HUDEP-2 (cell line): Measurements from ENCODE around the gene SLC30A7.
A peak's percentile ranks its signal among the peaks of the same experiment; 100 is the strongest.
"Not testable (repeated sequence)": the region's sequence is repeated elsewhere in the genome, so short reads cannot be mapped to it uniquely, and the experiment has no call there.

Source experiments
- DNase-seq, 76 experiments: peaks; one replicate each; lab custom pipeline; 2025; ENCODE audit not compliant: unreplicated experiment in 76 of 76; lab: John Stamatoyannopoulos, UW

The SLC30A7 gene

DNA sequence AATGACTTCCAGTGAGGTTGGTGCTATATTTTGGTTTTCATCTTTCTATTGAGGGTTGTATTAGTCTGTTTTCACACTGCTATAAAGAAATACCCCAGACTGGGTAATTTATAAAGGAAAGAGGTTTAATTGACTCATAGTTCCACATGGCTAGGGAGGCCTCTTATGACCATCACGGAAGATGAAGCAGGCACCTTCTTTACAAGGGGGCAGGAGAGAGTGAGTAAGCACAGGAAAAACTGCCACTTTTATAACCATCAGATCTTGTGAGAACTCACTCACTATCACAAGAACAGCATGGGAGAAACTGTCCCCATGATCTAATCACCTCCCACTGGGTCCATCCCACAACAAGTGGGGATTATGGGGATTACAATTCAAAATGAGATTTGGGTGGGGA, 6.9 kb upstream of the SLC30A7 start:
- not testable (repeated sequence) for DNase-seq

DNA sequence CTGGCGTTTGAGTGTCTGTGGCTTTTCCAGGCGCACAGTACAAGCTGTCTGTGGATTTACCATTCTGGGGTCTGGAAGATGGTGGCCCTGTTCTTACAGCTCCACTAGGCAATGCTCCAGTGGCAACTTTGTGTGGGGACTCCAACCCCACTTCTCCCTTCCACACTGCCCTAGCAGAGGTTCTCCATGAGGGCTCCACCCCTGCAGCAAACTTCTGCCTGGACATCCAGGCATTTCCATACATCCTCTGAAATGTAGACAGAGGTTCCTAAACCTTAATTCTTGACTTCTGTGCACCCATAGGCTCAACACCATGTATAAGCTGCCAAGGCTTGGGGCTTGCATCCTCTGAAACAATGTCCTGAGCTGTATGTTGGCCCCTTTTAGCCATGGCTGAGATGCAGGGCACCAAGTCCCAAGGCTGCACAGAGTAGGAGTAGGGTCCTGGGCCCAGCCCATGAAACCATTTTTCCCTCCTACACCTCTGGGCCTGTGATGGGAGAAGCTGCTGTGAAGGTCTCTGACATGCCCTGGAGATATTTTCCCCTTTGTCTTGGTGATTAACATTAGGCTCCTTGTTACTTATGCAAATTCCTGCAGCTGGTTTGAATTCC, 5.9 kb upstream of the SLC30A7 start:
- DNase-seq: not testable (repeated sequence)

DNA sequence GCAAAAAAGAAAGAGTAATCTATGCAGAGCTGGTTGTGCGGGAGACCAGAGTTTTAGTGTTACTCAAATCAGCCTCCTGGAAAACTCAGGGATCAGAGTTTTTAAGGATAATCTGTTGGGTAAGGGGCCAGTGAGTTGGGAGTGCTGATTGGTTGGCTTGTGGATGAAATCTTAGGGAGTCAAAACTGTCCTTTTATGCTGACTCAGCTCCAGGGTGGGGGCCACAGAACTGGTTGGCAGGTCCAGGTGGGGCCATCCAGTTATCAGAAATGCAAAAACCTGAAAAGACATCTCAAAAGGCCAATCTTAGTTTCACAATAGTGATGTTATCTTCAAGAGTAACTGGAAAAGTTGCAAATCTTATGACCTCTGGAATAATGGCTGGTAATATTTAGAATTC, 4.5 kb upstream of the SLC30A7 start:
- DNase-seq: no peak

DNA sequence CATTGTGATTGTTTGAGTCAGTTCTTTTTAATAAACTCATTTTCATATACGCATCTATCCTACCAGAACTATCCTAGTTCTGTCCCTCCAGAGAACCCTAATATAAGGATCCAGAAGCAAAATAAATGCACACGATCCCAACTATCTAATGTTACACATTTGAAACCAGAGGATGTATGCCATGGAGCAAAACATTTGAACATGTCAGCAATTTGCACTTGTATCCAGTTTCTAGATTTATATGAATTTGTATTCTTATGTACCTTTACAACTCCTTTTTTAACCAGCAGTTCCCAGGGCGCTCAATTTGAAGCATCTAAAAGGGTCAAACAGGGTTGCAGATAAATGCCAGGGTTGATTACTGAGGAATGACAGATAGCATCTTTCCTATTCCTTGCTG, 3.3 kb upstream of the SLC30A7 start:
- DNase-seq: no peak

DNA sequence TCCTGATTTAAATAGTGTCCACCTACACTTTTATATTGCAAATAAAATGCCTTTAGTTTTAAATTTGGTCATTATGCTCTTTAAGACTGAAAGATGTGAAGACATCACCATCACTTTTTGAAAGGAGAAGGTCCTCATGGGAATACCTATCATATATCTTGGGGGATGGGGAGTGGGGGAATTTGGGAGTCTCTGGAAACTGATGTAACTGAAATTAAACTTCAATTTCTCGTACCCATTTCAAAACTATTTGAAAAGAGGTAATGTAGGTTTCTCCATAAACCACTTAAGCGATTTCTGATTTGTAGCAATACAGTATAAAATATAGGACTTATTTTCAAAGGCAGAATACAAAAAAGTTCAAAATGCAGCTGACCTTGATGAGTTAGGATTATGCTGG, 2.2 kb upstream of the SLC30A7 start:
- DNase-seq: no peak

DNA sequence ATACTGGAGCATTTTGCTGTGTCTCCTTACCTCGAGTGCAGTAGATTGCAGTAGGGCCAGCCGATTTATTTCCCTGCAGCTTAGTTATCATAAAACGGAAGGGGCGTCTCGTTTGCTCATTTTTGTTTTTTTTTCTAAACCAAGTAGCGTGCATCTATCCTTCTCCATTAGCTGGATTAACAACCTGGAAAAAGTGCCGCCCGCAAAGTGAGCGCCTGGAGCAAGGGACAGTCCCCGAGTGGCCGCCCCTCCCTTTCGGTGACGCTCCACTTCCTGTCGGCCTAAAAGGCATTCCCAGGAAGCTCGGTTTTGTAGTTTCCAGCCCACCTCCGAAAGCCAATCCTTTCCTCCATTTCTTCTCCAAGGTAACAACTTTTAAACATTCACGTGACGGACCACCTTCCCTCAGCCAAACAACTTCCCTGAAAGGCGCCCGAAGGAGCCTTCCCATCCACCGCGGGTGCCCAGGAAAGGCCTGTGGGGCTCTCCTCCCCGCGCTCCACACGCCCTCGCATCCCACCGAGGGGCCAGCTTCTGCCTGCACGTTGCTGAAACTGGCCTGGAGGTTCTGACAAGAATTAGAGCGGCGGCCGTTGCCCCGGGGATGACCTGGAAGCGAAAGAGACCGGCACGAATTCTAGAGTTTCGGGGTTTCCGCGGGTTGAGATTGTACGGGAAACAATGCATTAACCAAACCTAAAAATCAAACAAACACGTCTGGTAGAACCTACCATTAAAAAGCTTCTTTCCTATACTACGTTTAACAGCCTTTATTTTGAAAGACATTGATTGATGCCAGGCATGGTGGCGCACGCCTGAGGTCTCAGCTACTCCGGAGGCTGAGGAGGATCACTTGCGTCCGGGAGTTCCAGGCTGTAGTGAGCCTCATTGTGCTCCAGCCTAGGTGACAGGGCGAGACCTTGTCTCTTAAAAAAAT, 1.0 kb upstream of the SLC30A7 start, which contains the start of gene EXTL2:
EXTL2 (minus strand) TSS at position 240 of the 937 bp plus-strand sequence. CDS start 6,085 bp downstream, outside the sequence.
- DNase-seq: peak in 66 of 76 experiments; percentile 3 to 71 (median 44)

DNA sequence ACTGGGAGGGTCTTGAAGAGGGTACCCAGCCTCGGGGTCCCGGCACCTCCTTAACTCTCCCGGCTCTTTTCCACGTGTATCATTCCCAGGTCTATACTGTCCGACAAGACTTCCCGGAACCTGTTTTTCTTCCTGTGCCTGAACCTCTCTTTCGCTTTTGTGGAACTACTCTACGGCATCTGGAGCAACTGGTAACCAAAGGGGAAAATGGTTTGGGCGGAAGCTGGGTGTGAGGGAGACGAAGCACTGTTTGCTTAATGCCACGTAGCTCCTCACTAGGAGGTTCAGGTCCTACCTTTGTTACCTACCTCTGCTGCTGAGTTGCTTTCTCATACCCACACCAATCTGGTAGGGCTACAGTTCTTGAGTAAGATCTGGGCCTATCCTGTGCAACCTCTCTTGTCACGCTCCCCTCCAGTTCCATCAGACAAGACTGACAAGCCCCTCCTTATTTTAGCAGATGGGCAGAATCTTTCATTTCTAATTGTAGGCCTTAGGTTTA, 642 bp downstream of the SLC30A7 start:
- DNase-seq: peak in 53 of 76 experiments; percentile 2 to 57 (median 22)

DNA sequence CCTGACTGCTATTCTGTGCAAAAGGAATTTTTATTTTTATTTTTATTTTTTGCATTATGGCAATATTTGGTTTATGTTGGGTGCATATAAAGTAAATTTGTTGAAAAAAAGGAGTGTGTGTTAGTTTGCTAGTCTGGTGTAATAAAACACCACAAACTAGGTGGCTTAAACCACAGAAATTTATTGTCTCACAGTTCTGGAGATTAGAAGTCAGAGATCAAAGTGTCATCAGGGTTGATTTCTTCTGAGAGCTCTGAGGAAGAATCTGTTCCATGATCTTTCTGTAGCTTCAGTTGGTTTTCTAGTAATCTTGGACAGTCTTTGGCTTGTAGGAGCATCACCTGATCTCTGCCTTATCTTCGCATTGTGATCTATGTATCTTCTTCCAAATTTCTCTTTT, 6.5 kb downstream of the SLC30A7 start:
- no peak for DNase-seq

DNA sequence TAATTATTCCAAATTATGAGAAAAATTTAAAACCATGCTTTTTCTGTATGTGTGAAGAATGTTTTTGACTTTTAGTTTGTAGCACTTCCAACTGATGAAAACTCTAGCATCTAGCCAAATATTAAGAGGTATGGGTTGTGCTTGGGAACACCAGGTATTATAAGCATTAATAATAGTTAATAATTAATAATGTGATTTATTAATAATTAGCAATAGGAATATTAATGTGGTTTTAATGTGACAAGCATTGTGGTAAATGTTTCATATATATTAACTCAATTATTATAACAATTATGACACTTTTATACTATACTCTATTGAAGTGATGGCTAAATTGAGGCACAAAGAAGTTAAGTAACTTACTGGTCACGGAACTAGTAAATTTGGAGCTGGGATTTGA, 7.9 kb downstream of the SLC30A7 start:
- DNase-seq: no peak

DNA sequence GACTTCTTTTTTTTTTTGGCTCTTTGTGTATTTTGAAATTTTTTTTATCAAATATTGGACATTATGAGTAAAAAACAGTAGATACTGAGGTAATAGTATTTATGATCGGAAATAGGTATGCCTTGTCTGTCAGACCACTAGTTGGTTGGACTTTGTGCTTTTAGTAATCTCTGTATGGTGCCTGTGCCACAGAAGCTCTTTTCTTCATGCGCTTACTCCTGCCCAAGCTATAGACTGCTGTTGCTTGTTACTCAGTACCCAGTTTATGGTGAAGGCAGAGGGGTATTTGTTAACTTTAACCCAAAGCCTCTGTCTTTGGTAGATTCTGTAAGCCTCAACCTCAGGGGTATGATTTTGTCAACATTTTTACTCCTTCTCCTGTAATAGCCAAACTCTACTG, 8.6 kb downstream of the SLC30A7 start:
- DNase-seq: no peak

DNA sequence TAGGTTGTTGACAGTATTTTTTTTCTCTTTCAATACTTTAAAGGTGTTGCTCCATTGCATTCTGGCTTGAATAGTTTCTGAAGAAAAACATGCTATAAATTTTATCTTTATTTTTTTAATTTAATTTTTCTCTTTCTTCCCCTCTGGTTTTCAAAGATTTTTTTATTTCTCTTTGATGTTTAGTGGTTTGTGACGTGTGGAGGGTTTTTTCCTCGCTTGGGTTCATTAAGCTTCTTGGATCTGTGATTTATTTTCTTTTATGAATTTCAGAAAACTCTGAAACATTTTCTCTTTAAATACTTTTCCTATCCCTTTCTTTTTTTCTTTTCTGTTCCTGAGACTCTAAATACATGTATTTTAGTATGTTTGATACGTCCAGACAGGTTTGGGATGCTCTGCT, 9.3 kb downstream of the SLC30A7 start:
- DNase-seq: no peak

DNA sequence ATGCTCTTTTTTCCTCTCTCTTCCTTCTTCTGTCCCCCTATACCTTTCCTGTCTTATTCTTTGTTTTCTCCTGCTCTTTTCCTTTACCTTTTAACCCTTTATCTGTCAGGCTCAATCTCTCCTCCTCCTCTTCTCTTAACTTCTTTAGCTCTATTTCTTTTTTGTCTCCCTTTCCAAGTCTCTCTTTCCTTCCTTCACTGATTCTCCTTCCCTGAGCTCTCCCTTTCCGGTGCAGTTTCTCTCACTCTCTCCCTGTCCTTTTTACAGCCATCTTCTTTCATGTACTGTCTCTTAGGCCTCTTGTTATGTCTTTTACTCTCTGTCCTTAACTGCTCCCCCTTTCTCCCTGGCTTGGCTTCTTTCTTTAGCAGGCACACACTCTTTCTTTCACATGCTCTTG, 12.0 kb downstream of the SLC30A7 start:
- no peak for DNase-seq

DNA sequence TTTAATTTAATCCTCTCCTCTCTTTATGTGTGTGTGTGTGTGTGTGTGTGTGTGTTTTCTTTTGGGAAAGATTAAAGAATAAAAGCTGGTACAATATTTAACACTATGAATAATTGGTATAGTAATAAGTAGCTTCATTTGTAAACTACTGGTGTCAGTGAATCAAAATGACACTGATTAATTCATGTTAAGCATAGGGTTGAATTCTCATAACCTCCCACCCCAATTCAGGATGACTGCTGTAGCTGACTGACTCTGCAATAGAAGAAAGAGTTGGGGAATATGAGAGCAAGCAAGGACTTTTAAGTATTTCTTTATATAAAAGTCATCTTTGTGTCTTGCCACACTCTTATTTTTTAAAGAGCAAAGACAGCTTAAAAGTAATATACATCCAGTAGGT, 13.1 kb downstream of the SLC30A7 start:
- DNase-seq: no peak

DNA sequence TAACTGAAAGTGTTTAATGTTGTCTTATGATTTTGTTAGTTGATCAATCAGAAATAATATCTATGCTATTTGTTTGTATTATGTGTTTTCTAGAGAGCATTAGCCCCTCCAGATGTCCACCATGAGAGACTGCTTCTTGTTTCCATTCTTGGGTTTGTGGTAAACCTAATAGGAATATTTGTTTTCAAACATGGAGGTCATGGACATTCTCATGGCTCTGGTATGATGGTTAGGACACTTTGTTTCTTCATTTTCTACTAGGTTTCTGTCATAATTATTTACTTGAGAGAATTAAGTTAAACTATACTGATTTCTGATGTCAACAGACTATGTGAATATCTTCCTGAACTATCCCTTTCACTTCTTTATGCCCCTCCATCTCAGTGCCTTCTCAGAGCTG, 16.1 kb downstream of the SLC30A7 start:
- DNase-seq: no peak

DNA sequence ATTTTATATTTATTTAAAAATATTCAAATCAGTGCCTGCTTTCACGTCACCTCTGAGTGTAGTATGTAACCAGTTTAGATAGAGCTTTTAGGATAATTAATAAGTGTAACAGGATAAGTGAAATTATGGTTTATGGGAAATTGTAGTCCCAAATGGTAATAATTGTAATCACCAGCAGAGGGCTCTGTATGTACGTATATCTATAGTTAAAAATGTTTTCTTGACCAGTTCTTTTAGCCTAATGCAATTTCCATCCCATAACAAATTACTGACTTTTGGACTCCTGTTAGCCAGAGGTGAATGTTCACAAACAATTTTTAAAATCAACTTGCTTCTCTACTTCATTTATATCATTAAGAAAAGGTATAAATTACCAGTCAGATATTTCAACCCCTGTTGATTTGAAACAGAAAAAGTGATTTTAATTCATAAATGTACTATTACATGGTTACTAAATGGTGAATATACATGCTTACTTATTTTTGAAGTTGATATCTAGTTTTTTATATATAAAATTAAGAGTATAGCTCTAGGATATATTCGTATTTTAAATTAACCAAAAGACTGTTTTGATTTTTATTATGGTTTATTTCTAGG, 25.3 kb downstream of the SLC30A7 start:
- DNase-seq: peak in 23 of 76 experiments; percentile 2 to 50 (median 22)

DNA sequence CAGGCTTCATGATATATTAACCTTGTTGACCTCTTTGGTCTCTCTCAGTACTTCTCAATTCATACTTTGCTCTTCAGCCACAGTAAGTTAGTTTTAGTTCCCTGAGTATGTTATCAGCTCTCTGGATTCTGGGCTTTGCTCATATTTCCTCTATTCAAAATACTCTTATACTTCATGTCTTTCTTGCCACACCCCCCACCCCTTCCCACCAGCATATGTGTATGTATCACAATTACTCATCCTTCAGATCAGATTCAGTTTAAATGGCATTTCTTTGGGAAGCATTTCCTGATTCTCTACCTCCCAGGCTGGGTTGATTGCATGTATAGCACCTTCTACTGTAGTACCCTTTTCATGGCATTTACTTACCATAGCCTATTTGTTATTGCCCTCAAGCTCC, 28.3 kb downstream of the SLC30A7 start:
- DNase-seq: no peak

DNA sequence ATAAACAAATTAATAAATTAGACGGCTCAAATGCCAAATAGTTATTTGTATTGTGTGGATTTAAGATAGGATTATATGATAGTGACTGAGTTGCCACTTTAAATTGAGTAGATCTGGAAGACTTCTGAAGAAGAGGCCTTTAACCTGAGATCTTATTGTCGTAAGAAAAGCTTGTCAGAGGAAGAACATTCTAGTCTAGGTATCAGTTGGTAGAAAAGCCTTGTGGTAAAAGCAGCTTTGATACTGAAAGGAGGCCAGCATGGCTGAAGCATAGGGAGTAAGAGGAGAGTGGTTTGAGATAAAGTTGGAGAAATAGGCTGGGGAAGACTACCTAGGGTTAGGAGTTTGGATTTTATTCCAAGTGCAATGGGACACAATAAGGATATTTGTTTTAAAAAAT, 29.1 kb downstream of the SLC30A7 start:
- no peak for DNase-seq

DNA sequence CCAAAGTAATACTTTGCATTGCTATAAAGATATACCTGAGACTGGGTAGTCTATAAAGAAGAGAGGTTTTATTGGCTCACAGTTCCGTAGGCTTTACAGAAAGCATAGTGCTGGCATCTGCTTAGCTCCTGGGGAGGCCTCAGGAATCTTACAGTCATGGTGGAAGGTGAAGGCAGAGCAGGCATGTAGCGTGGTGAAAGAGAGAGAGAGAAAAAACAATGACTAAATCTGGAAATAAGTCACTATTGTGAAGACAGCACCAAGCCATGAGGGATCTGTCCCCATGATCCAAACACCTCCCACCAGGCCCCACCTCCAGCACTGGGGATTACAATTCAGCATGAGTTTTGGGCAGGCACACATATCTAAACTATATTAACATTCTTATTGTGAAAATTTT, 30.4 kb downstream of the SLC30A7 start:
- DNase-seq: no peak

DNA sequence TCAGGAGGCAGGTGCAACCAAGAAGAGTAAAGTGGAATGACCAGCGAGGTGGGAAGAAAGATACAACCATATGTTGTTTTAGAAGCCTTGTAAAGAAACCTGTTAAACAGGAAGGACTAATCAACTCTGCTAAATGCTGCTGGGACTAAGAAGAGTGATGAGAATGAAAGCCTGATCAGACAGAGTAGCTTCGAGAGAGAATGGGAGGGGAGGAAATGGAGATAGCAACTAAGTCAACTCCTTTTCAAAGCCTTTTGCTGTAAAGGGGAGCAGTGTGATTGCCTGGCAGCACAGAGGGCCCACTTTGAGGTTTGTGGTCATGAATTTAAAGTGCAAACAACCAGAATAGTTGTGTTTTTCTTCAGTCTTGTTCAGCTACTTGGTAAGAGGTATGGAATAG, 31.4 kb downstream of the SLC30A7 start:
- peak in 1 of 76 experiments; percentile 1 for DNase-seq

DNA sequence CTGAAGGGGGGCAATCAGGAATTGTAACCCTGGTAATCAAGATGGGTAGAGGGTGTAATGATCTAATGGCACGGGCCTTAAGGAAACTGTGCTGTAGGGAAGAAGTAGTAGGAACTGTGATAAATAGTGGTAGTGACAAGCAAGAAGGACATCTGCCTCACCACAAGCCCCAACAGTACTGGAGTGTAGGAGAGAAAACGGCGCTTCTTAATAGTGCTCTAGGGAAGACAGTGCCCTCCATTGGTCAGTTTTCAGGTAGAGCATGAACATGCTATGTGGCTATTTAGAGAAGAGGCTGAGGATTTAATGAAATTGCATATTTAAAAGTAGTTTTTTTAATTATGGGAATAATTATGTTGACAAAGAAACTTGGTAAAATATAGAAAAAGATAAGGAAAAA, 32.2 kb downstream of the SLC30A7 start:
- DNase-seq: peak in 2 of 76 experiments; percentile 3

DNA sequence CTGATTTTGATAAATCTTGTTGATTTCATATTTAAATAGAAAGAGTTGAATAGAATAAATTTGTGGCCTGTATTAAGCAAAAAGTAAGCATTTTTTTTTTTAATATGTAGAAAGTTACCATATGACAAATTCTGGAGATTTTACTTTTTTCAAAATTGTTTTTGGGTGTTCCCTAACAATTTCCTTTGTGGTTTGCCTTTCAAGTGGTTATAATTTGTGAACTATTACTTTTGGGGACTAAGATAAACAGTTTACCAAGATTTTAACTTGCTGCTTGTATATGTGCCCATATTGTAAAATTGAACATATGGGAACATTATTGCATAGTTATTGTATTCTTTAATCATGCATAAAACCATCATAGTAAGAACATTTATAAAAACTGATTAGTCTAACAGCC, 34.6 kb downstream of the SLC30A7 start:
- DNase-seq: no peak
